HFF-Myc (cell line): ENCODE data around the gene SEMA3F.

Experiments
- DNase-seq: peaks from one replicate; pipeline ENCODE4 v3.0.0-alpha.2; 2011; ENCODE audit warnings: low read depth; ENCODE audit errors: extremely low read depth
- H3K4me3 ChIP-seq: replicated peaks from 2 replicates; pipeline ENCODE4 v1.5.1; 2011; ENCODE audit warnings: low read depth, mild to moderate bottlenecking, control low read depth, low read length
- TF ChIP-seq, protein P1 (sequence below): IDR thresholded peaks from 2 replicates; pipeline ENCODE4 v1.5.1; 2012; ENCODE audit warnings: mild to moderate bottlenecking, low read depth, low read length, control low read depth; ENCODE audit errors: missing control alignments

The SEMA3F gene

DNA sequence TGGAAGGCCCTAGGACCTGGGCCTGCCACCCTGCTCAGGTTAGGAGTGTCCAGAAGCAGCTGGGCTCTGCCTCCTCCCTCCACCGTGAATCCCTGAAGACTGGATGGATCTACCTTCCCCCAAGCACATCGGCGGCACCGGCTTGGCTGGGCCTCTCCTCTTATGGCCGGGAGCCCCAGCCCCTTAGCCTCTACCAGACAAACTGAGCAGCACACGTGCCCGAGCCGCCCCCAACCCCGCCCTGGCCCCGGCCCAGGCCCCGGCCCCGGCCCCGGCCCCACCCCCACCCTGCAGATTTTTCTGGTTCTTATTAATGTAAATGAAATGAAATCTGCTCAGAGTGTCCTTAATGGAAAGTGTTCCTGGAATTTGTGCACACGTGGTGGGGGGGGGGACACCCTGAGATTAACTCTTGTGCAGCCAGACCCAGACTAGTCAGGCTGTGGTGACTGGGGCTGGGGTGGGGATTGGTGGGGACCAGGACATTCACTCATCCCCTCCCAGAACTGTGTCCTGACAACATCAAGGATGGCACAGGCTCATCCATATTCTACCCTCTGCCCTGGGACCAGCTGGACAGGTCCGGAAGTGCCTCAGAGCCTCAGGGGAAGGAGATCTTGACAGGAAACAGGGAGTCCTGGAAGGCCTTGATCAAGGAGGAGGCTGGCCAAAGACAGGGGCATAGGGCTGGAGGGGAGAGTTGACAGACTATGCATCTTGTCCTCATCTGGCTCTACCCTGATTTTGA is 30.9 kb upstream of the SEMA3F start:
- no peak for DNase-seq
- TF ChIP-seq, protein P1, sequence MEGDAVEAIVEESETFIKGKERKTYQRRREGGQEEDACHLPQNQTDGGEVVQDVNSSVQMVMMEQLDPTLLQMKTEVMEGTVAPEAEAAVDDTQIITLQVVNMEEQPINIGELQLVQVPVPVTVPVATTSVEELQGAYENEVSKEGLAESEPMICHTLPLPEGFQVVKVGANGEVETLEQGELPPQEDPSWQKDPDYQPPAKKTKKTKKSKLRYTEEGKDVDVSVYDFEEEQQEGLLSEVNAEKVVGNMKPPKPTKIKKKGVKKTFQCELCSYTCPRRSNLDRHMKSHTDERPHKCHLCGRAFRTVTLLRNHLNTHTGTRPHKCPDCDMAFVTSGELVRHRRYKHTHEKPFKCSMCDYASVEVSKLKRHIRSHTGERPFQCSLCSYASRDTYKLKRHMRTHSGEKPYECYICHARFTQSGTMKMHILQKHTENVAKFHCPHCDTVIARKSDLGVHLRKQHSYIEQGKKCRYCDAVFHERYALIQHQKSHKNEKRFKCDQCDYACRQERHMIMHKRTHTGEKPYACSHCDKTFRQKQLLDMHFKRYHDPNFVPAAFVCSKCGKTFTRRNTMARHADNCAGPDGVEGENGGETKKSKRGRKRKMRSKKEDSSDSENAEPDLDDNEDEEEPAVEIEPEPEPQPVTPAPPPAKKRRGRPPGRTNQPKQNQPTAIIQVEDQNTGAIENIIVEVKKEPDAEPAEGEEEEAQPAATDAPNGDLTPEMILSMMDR: no peak
- H3K4me3 ChIP-seq: no peak overlapping the region

DNA sequence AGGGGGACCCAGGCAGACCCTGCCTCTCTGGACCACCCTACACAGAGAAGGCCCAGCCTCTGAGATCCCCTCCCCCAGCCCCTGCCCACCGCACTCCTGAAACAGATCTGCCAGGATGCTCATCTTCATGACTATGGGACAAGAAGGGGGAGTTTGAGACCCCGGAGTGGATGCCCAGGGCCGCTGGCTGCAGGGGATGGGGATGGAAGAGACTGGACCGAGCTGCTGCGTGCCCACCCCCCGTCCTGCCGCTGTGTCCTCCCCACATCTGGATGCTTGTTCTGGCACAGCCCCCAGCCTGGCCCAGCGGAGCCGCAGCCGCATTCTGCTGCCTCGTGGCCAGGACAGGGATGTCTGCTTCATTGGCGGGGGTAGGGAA is 30.3 kb upstream of the SEMA3F start:
- H3K4me3 ChIP-seq: no peak overlapping the region
- TF ChIP-seq, protein P1: no peak
- DNase-seq: no peak

DNA sequence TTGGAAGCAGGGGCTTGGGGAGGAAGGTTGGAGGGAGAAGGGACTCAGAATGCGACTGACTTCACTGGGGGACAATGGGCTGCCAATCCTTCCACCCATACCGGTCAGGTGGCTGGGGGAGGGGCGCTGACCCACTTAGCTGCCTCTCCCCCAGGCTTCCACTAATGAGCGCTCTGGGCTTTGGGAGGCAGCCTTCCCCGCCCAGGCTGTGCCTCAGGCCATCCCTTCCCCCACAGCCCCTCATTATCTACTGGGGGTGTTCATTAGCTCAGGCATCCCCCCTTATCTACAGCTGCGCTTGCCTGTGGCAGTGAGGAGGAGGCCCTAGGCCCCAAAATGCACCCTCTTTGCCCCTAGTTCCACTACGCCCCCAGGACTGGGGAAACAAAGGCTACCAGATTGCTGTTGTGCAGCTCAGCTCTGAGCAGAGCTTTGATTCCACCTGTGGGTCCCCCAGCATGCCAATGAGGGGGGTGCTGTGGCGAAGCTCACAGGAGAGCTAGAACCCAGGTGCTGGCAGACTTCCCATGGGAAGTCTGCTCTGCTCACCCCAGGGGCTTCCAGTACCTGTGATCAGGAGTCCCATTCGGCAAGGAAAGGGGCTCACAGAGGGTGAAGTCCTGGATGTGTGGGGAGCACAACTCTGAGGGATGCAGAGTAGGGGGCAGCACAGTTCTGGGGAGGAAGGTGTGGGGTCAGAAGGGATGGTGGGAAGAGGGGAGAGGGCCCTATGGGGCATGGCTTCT is 29.4 kb upstream of the SEMA3F start:
- TF ChIP-seq, protein P1: no peak
- no peak overlapping the region for H3K4me3 ChIP-seq
- DNase-seq: no peak

DNA sequence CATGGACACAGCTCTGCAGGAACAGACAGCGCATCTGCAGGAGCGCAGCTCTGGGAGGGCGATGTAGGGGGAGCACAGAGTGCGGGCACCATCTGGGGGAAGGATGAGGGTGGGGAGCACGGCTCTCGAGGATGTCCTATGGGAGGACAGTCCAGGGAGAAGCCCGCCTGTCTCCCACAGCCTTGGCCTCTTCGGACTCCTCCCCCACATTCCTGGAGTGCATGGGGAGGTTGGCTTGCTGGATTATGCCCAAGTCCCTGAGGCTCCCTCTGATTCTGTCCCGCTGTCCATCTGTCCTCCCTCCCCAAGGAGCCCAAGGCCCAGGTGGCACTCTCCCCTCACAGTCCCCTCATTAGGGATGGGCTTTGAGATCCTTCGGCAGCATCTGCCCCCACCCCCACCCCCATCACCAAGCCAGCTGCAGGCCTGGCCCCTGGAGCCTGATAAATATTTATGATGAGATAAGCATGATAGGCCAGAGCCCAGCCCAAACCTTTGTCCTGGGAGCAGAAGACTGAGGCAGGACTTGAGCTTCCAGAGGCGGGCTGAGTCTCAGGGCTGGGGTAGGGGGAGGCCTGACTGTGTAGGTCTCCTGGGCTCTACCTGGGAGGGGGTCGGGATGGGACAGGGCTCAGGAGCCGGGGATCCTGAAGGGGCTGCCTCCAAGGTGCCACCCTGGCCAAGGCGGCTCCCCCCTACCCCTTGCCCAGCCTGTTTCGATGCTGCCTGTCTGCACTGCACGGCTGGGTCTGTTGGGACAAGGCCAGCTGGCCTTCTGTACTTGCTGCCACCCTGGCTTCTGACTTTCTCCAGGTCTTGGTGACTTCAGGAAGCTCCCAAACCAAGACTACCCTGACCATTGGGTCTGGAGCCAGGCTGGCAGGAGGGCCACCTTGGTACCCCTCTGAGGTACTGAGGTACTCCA is 28.6 kb upstream of the SEMA3F start:
- no peak overlapping the region for H3K4me3 ChIP-seq
- DNase-seq: no peak
- TF ChIP-seq, protein P1: no peak

DNA sequence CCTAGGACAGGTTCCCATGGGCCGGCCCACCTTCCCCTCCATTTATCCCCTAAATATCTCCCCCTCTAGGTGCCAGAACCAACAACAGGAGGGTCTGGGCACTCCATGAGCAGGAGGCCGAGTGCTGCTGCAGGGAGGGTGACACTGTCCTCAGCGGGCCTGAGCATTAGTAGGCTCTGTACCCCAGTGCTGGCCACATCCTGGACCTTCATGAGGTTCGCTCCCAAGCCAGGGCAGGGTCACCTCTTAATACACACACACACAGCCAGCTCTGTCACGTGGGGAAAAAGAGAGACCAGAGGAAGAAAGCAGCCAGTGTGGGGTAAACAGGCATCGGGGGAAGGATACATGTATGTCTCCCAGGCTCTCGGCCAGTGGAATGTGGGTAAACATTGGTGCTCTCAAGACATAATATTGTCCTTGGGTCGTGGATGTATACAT is 27.9 kb upstream of the SEMA3F start:
- DNase-seq: no peak

DNA sequence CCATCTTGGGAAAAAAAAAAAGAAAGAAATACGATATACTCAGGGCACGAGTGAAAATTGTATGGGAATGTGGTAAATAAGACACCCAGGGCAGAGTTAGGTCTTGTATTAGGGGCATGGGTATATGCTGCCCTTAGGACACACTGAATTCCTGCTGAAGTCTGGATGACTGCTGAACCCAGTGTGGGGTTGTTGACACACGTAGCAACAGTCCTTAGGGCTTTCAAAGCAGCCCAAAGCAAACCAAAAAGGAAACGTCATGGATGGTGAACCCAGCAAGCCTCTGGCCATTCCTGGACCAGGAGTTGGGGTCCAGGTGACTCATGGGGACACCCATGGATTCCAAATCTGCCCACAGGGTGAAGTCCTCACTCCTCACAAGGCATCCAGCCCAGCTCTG is 27.1 kb upstream of the SEMA3F start:
- DNase-seq: no peak
- H3K4me3 ChIP-seq: no peak overlapping the region
- TF ChIP-seq, protein P1: no peak

More for the DNA sequence above, 27.9 kb upstream of the SEMA3F start:
- TF ChIP-seq, protein P1: no peak
- H3K4me3 ChIP-seq: no peak overlapping the region
